ENCODE measurements around the gene ATPAF2.

ATPAF2 gene

GRCh38 chr17:17985153-17985552 lies 53.8 kb downstream of the ATPAF2 start:
- DNase-seq, result no peak

- no peak for DNase-seq
Measured at GRCh38 chr17:17983776-17984175, 55.2 kb downstream of the ATPAF2 start.

- DNase-seq, result no peak
Measured at GRCh38 chr17:17983376-17983775, 55.6 kb downstream of the ATPAF2 start.

GRCh38 chr17:17982801-17983200 lies 56.2 kb downstream of the ATPAF2 start:
- no peak for DNase-seq

GRCh38 chr17:17981330-17981729 lies 57.6 kb downstream of the ATPAF2 start:
- no peak for DNase-seq

- no peak for DNase-seq
Measured at GRCh38 chr17:17979778-17980177, 59.2 kb downstream of the ATPAF2 start.

GRCh38 chr17:17978481-17979424 lies 60.2 kb downstream of the ATPAF2 start:
- no peak for DNase-seq

- no peak for DNase-seq
Measured at GRCh38 chr17:17976931-17977570, 61.9 kb downstream of the ATPAF2 start.

GRCh38 chr17:17975436-17975835 lies 63.5 kb downstream of the ATPAF2 start:
- DNase-seq, result no peak

- no peak for DNase-seq
Measured at GRCh38 chr17:17972952-17973254, 66.1 kb downstream of the ATPAF2 start.

- peak; percentile 99 for DNase-seq
Measured at GRCh38 chr17:17972126-17972951, 66.6 kb downstream of the ATPAF2 start, which contains the start of the genes DRC3 and TOM1L2. TSS of gene DRC3 (plus strand) at chr17:17972862. CDS start at chr17:17977599, 4,737 bp downstream. TSS of gene TOM1L2 (minus strand) at chr17:17972400. CDS start at chr17:17972313, 87 bp downstream.

GRCh38 chr17:17971431-17972125 lies 67.4 kb downstream of the ATPAF2 start:
- peak; percentile 50 for DNase-seq

GRCh38 chr17:17970699-17971430 lies 68.1 kb downstream of the ATPAF2 start:
- no peak for DNase-seq
